NCI-H187 (cell line): ENCODE measurements around the gene CFAP92.

Source experiments
- DNase-seq, 2 experiments: peaks; one replicate each; lab custom pipeline; 2025; lab: John Stamatoyannopoulos, UW

CFAP92 gene

GRCh38 chr3:129026728-129027543, 33.1 kb upstream of the CFAP92 start:
- DNase-seq = peak; percentile 62 to 86

GRCh38 chr3:129025691-129026435, 32.0 kb upstream of the CFAP92 start:
- DNase-seq = no peak

GRCh38 chr3:129025108-129025507, 31.2 kb upstream of the CFAP92 start:
- DNase-seq = no peak

DNA sequence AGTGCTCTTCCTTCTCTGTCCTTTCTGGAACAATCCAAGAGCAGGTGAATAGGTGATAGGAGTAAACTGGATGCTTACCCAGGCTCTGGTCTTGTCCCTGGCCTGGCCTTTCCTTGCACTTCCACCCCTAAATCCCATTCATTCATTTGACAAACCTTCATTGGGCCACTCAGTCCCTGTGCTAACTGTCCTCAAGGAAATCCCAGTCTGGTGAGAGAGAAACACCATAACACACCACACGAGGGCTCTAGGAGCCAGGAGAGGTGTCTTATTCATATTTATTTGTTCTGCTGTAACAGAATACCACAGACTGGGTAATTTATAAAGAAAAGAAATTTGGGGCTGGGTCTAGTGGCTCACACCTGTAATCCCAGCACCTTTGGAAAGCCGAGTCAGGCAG, 30.0 kb upstream of the CFAP92 start:
- no peak for DNase-seq

DNA sequence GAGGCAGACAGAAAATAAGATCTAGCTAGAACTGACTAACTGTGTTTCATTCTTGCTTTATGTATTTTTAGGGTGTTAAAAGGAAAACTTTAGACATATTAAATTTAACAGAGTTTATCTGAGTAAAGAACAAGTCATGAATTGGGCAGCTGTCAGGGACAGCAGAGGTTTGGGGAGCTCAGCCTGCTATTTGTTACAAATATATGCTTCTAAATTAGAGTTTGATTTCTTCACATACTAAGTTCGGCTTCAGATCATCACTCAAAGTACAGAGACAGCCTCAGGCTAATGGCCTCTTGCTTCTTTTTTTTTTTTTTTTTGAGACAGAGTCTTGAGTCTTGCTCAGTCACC, 29.1 kb upstream of the CFAP92 start:
- DNase-seq = no peak

- no peak for DNase-seq
Observed at GRCh38 chr3:129022114-129023007, 28.5 kb upstream of the CFAP92 start.

GRCh38 chr3:129021140-129021551, 27.3 kb upstream of the CFAP92 start:
- no peak for DNase-seq

- DNase-seq = no peak
Observed at GRCh38 chr3:129020691-129021090, 26.8 kb upstream of the CFAP92 start.

DNA sequence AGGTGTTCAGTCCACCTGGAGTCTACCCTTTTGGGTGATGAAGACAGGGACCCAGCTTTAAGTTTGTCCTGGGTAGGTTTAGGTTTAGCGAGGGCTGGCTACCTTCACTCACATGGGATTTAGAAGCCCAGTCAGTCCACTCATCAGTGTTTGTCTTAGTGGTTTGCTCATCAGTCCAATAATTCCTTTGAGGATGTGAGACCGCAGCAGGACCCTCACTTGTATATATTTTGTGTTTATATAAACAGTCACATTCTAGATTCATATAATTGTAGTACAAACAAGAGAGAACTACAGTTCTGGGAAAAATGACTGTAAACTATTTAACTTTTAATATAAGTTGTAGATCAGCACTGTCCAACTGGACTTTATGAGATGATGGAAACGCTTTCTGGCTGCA, 25.4 kb upstream of the CFAP92 start:
- DNase-seq = no peak

- DNase-seq = no peak
Observed at GRCh38 chr3:129018751-129019150, 24.9 kb upstream of the CFAP92 start.

- DNase-seq = no peak
Observed at GRCh38 chr3:129018271-129018670, 24.4 kb upstream of the CFAP92 start.

DNA sequence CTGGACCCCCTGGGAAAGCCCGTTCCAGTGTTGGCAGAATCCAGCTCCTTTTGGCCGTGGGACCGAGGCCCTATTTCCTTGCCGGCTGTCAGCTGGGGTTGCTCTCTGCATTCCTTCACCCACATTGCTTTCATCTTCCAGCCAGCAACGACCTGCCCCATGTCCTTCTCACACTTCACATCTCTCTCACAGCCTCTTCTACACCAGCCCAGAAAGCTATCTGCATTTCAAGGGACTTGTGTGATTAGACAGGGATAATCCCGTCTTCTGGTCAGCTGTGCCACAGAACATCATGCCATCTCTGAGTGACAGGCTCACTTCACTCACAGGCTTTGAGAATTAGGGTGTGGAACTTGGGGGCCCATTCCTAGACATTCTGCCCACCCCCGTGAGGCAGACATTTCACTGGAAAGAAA, 23.6 kb upstream of the CFAP92 start:
- no peak for DNase-seq

- DNase-seq = no peak
Observed at GRCh38 chr3:129016720-129017483, 23.0 kb upstream of the CFAP92 start.

DNA sequence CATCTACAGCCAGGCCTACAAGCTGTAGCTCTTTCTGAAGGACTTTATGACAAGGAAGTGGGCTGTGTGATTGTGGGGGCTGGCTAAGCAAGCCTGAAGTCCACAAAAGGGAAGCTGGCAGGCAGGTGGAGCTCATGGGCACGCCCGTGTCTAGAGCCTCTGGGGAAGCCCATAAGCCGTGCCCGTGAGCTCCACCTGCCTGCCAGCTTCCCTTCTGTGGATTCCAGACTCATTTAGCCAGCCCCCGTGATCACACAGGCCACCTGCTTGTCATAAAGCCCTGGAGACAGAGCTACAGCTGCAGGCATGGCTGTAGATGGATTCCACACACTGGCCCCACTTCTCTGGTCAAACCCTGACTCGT, 22.5 kb upstream of the CFAP92 start:
- peak; percentile 5 to 69 for DNase-seq

GRCh38 chr3:129015388-129016105, 21.7 kb upstream of the CFAP92 start:
- DNase-seq = no peak

DNA sequence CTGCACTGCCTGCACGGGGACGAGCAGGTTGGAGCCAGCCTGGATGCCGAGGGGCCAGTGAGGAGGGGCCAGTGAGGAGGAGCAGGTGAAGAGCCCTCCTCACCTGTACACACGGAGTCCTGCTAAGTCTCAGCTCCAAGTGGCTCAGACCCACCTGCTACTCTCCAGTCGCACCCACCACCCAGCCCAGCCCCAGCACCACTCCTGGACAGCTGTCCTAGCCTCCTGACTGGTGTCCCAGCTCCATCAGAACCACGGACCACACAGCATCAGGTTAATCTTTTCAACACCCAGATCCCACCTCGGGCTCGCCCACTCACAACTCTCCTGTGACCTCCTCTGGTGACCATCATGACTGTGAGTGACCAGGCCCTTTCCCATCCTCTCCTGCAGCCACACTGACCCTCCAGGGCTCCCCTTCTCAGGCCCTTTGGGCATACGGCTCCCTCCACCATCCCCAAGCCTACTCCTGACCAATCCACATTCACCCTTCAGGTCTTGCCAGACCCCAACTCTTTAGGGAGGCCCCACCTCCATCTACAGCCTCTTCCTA, 21.0 kb upstream of the CFAP92 start:
- DNase-seq = no peak

DNA sequence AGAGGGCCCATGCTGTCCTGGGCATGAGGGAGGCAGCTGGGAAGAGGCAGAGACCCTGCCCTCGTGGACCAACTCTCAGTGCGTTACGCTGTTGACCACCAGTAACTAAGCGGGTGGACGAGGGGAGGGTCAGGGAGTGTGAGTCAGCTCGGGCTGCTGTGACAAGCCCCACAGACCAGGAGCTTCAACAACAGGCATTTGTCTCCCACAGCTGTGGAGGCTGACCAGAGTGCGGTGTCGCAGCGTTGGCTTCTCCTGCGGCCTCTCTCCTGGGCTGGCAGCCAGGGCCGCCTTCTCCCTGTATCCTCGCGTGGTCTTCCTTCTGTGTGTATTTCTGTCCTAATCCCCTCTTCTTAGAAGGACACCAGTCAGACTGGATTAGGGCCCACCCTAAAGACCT, 20.3 kb upstream of the CFAP92 start:
- DNase-seq = no peak

DNA sequence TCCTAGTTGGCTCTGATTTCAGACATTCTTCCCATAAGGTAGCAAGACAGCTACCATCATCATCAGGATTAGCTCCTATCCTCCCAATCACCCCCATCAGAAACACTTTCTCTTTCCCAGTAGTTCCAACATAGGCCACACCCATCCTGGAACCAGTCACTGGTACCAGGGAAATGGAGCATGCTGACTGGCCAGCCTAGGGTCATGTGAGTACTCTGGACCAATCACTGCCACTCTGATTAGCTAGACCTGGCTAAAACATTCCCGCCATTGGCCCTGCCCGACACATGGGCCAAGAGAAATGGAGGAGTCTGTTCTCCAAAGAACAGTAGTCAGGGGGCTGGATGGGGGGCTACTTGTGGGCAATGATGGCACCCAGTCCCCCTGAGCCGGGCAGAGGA, 19.6 kb upstream of the CFAP92 start:
- DNase-seq = no peak

GRCh38 chr3:129010310-129010956, 16.6 kb upstream of the CFAP92 start:
- DNase-seq = no peak

- no peak for DNase-seq
Observed at GRCh38 chr3:129009266-129009665, 15.4 kb upstream of the CFAP92 start.
